Stomach (tissue), 9 donors: ENCODE results near the gene RAB3B. TPM values are rescaled to one million over a fixed set of nuclear protein-coding genes. Genes with fewer than 3 reads are reported as not detected.
"Not testable (repeated sequence)": the region's sequence is repeated elsewhere in the genome, so short reads cannot be mapped to it uniquely, and the experiment has no call there.

Experiments used
- DNase-seq, 2 donors: peaks; one replicate each; pipeline versions ENCODE4 v3.0.0 to v3.0.0-alpha.2; 2013 to 2019
- H3K27ac ChIP-seq, 5 donors: fragments of 200-600 bp in 4 of 5; sonication (generic) in 4 of 5; one replicate each; pipeline ENCODE4 v1.5.1; 2013 to 2019; ENCODE audit warnings: mild to moderate bottlenecking in 1 of 5, moderate library complexity in 1 of 5
- H3K27me3 ChIP-seq, 3 donors: fragments of 200-600 bp; sonication (generic); one replicate each; pipeline ENCODE4 v1.5.1; 2017 to 2019; ENCODE audit warnings: mixed run types in 1 of 3
- H3K36me3 ChIP-seq, 4 donors: fragments of 200-600 bp; sonication (generic); 1 replicate in 3 of 4; 2 replicates in 1 of 4; pipeline ENCODE4 v1.5.1; 2016 to 2019
- H3K4me1 ChIP-seq, 4 donors: fragments of 200-600 bp; sonication (generic); one replicate each; pipeline ENCODE4 v1.5.1; 2016 to 2019
- H3K4me3 ChIP-seq, 4 donors: fragments of 200-600 bp; sonication (generic) in 3 of 4; one replicate each; pipeline ENCODE4 v1.5.1; 2016 to 2019; ENCODE audit warnings: mild to moderate bottlenecking in 1 of 4
- H3K9me3 ChIP-seq, 4 donors: fragments of 200-600 bp; sonication (generic); one replicate each; pipeline ENCODE4 v1.5.1; 2016 to 2019
- EP300 ChIP-seq: sonication (generic); formaldehyde crosslinking; IDR thresholded peaks from one replicate; pipeline ENCODE4 v1.6.1; 2017; ENCODE audit warnings: antibody characterized with exemption
- POLR2A ChIP-seq, 4 donors: fragments of 450-650 bp; IDR thresholded peaks; one replicate each; pipeline ENCODE4 v1.6.1; 2016; ENCODE audit warnings: antibody characterized with exemption in 4 of 4, control low read depth in 2 of 4, mild to moderate bottlenecking in 1 of 4, moderate library complexity in 1 of 4
- POLR2AphosphoS5 ChIP-seq, 3 donors: sonication (generic); formaldehyde crosslinking; IDR thresholded peaks; one replicate each; pipeline ENCODE4 v1.6.1; 2016; ENCODE audit warnings: antibody characterized with exemption in 3 of 3
- WGBS, 5 donors: extraction: QIAGEN DNeasy Blood & Tissue Kit in 3 of 5; methylation state at CpG; one replicate each; pipeline versions ENCODE4 v1.1.5 to v1.1.7; 2013 to 2018; 5-methylcytosine and 5-hydroxymethylcytosine counted together
- intact Hi-C: fragments of 100-400 bp; cut with DNase I; formaldehyde crosslinking; loops from one replicate; pipeline ENCODE4 v1.15.1; 2023; ENCODE audit warnings: low total_unique reads
- polyA plus RNA-seq, 3 donors: library from polyadenylated mRNA; stranded (reverse); fragments of 200-250 nt; gene quantifications; one replicate each; pipeline ENCODE4 v1.2.3, GENCODE V29; 2013
- total RNA-seq, 5 donors: library from RNA; depleted of rRNA; stranded (reverse); fragments of >200 nt; gene quantifications; one replicate each; pipeline versions ENCODE4 v1.1.0 to v1.2.3, GENCODE V29; 2014 to 2016
- TF ChIP-seq, protein P1 (sequence below), 7 experiments: fragments of 450-650 bp in 4 of 7; fragments of 200-600 bp in 3 of 7; sonication (generic) in 3 of 7; IDR thresholded peaks; one replicate each; pipeline ENCODE4 v1.5.1; 2016 to 2019; ENCODE audit warnings: antibody characterized with exemption in 7 of 7, control low read depth in 2 of 7, mild to moderate bottlenecking in 1 of 7
- donor health status: healthy with polysubstance abuse.
- donor health status: Bipolar disorder and iron deficiency.
- donor health status: healthy.

RAB3B gene
- total and polyA plus RNA-seq, 8 donors = under 0.01 to 2.2 (median 0.14) TPM; not detected in 1

- peak; percentile 32 to 40 for DNase-seq
- intact Hi-C loops = no loop called here
Measured at GRCh38 chr1:51976846-51977602, 13.5 kb downstream of the RAB3B start.

DNA sequence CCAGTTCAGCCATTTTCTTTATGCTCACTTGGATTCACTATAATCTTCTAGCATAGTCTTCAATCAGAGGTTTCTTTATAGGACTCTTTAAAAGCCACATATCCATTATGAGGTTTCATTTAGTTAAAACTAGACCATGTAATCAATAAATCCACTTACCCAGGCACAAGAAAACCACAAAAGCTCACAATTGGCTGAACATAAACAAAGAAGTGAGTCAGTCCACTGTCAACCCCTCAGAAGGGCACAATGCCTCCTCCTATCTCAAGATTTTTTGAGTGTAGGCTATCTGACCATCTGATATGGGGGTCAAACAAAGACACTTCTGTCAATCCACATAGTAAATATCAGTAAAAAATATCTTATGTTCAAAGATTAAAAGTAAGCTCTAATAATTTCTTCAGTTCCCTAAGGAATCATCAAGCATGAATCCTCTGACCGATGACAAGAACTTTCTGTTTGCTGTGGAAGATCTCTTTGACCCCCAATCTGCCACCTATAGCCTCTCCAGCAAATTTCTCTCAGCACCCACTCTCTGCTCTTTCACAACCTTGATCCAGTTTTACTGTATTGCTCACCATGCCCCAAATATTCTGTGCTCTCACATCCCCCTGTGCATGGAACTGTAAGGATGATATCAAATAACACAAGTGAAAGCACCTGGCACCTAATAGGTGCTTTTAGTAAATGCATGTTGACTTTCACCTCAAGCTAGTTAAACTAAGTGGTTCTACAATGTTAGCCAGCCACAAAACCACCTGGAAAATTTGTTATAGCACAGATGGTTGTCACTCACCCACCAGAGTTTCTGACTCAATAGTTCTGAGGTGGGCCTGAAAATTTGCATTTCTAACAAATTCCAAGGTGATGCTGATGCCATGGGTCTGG lies 16.7 kb downstream of the RAB3B start:
- Histone ChIP-seq H3K27me3 (no peaks in the 10 kb centered on the region), H3K4me3 (no peak overlapping the region), H3K9me3 (no peaks in the 10 kb centered on the region), H3K27ac (no peak overlapping the region), H3K36me3 (no peaks in the 10 kb centered on the region), H3K4me1 (peaks cover 0 to 6% (median 0%) of the 10 kb centered on the region in 4 donors)
- WGBS, 5 donors = 68 to 92% (median 84%) methylated on average over 1 of the region's 1 CpG
- intact Hi-C loops = no loop called here
- no peak for DNase-seq
- TF ChIP-seq EP300 = no peak
- TF ChIP-seq POLR2A (IDR thresholded peaks at IDR 0.05) = no peak
- TF ChIP-seq, protein P1, sequence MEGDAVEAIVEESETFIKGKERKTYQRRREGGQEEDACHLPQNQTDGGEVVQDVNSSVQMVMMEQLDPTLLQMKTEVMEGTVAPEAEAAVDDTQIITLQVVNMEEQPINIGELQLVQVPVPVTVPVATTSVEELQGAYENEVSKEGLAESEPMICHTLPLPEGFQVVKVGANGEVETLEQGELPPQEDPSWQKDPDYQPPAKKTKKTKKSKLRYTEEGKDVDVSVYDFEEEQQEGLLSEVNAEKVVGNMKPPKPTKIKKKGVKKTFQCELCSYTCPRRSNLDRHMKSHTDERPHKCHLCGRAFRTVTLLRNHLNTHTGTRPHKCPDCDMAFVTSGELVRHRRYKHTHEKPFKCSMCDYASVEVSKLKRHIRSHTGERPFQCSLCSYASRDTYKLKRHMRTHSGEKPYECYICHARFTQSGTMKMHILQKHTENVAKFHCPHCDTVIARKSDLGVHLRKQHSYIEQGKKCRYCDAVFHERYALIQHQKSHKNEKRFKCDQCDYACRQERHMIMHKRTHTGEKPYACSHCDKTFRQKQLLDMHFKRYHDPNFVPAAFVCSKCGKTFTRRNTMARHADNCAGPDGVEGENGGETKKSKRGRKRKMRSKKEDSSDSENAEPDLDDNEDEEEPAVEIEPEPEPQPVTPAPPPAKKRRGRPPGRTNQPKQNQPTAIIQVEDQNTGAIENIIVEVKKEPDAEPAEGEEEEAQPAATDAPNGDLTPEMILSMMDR (IDR thresholded peaks at IDR 0.05) = no peak
- TF ChIP-seq POLR2AphosphoS5 (IDR thresholded peaks at IDR 0.05) = no peak

More at GRCh38 chr1:51976846-51977602, 13.5 kb downstream of the RAB3B start:
- H3K4me3 ChIP-seq = no peak overlapping the region
- no peaks in the 10 kb centered on the region for H3K36me3 ChIP-seq
- TF ChIP-seq, protein P1 (IDR thresholded peaks at IDR 0.05) = no peak
- no peak for TF ChIP-seq POLR2A (IDR thresholded peaks at IDR 0.05)
- TF ChIP-seq POLR2AphosphoS5 (IDR thresholded peaks at IDR 0.05) = peak in 1 of 3 donors; percentile 26
- no peak for TF ChIP-seq EP300
- H3K27me3 ChIP-seq = no peaks in the 10 kb centered on the region
- no peaks in the 10 kb centered on the region for H3K9me3 ChIP-seq
- 43 to 71% (median 62%) methylated on average over 12 of the region's 12 CpGs for WGBS, 5 donors
- H3K27ac ChIP-seq = no peak overlapping the region
- peaks cover 0 to 6% (median 0%) of the 10 kb centered on the region in 4 donors for H3K4me1 ChIP-seq

DNA sequence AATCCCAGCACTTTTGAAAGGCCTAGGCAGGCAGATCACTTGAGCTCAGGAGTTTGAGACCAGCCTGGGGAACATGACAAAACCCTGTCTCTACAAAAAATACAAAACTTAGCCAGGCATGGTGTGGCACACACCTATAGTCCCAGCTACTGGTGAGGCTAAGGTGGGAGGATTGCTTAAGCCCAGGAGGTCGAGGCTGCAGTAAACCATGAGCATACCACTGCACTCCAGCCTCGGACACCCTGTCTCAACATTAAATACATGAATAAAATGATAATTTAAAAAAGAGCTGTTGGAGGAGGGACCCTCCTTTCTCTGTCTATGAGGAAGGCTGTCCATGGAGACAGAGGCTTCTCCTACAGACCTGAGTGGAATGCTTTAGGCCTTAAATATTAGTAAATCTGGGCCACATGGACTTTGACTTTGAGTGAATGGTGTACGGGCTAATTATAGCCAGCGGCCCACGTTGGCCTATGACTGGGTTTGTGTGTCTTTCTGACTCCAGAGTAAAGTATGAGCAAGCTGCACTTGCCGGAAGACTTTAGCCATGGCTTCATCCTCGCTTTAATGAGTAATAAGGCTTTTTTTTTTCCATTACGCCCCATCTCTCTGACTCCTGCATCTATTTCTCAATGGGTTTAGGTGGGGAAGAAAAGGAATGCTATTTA lies 21.3 kb downstream of the RAB3B start:
- Histone ChIP-seq H3K4me3 (no peak overlapping the region), H3K4me1 (no peaks in the 10 kb centered on the region), H3K27ac (peak overlapping the region in 3 of 5 donors; percentile 1 to 64 (median 18)), H3K9me3 (no peaks in the 10 kb centered on the region), H3K36me3 (no peaks in the 10 kb centered on the region), H3K27me3 (peaks cover 0 to 10% (median 0%) of the 10 kb centered on the region in 3 donors)
- WGBS, 5 donors = 70 to 75% (median 72%) methylated on average over 8 of the region's 8 CpGs
- DNase-seq = peak in 1 of 2 donors; percentile 67
- no peak for TF ChIP-seq POLR2AphosphoS5 (IDR thresholded peaks at IDR 0.05)
- TF ChIP-seq, protein P1 (IDR thresholded peaks at IDR 0.05) = no peak
- TF ChIP-seq POLR2A (IDR thresholded peaks at IDR 0.05) = no peak
- no peak for TF ChIP-seq EP300
- intact Hi-C loops = no loop called here

DNA sequence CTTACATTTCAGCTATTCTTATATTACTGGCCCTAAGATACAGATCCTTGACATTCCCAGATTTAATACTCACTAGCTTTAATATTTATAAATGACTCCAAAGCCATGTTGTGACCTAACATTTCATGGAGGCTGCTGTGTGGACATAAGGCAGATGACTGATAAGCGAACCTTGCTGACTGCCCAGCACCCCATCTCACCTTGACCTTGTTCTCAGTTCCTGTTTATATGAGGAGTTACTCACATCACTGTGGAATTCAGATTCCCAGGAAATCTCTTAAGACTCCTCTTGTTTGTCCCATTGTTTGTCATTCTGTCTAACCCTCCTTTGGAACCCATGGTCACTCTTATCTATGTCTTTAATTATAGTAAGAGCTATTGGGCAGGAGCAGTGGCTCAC lies 21.9 kb downstream of the RAB3B start:
- Histone ChIP-seq H3K4me3 (no peak overlapping the region), H3K9me3 (no peaks in the 10 kb centered on the region), H3K36me3 (no peaks in the 10 kb centered on the region), H3K4me1 (no peaks in the 10 kb centered on the region), H3K27ac (peak overlapping the region in 2 of 5 donors; percentile 1 to 18), H3K27me3 (peaks cover 0 to 10% (median 0%) of the 10 kb centered on the region in 3 donors)
- TF ChIP-seq POLR2AphosphoS5 (IDR thresholded peaks at IDR 0.05) = peak in 1 of 3 donors; percentile 7
- TF ChIP-seq, protein P1 (IDR thresholded peaks at IDR 0.05) = no peak
- DNase-seq = peak in 1 of 2 donors; percentile 61
- intact Hi-C loops = no loop called here
- WGBS, 5 donors = 45 to 79% (median 68%) methylated on average over 1 of the region's 1 CpG

- H3K36me3 ChIP-seq, intact Hi-C loops, H3K4me3 ChIP-seq, H3K27ac ChIP-seq, H3K27me3 ChIP-seq, DNase-seq, H3K4me1 ChIP-seq, H3K9me3 ChIP-seq: not testable (repeated sequence)
- whole genome bisulfite sequencing, 5 donors = 94 to 100% (median 95%) methylated on average over 1 of the region's 1 CpG
Measured at GRCh38 chr1:51967213-51967791, 23.2 kb downstream of the RAB3B start.
